ENCODE data around the gene ADSS2. TPM values are rescaled to one million over a fixed set of nuclear protein-coding genes. Genes with fewer than 3 reads are reported as not detected.

ADSS2 gene
- total RNA-seq, 1 donor from 2014 or later, result 53.9 TPM

DNA sequence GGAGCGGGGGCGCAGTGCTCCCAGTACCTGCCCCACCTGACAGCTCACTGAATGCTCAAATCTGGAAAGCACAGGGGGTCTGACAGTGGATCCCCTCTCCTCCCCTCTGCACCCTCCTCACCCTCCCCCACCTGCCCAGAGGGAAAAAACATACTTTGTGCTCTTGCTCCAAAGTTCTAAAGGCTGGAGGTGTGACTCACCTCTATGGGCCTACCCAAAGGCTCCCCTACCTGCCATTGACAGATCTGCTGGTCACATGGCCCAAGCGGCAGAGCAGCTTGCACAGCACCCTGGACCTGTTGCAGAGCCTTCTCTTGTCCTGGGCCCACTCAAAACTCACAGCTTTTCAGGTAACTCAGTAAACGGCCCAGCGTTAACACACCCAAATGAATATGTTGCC, 55.7 kb downstream of the ADSS2 start:
- H3K4me2 ChIP-seq (ENCODE audit: low read length), result no peak overlapping the region
- no peak for FAIRE-seq
- peaks cover 6% of the 10 kb centered on the region for H3K36me3 Mint-ChIP-seq (ENCODE audit: low read depth, unreplicated experiment)

DNA sequence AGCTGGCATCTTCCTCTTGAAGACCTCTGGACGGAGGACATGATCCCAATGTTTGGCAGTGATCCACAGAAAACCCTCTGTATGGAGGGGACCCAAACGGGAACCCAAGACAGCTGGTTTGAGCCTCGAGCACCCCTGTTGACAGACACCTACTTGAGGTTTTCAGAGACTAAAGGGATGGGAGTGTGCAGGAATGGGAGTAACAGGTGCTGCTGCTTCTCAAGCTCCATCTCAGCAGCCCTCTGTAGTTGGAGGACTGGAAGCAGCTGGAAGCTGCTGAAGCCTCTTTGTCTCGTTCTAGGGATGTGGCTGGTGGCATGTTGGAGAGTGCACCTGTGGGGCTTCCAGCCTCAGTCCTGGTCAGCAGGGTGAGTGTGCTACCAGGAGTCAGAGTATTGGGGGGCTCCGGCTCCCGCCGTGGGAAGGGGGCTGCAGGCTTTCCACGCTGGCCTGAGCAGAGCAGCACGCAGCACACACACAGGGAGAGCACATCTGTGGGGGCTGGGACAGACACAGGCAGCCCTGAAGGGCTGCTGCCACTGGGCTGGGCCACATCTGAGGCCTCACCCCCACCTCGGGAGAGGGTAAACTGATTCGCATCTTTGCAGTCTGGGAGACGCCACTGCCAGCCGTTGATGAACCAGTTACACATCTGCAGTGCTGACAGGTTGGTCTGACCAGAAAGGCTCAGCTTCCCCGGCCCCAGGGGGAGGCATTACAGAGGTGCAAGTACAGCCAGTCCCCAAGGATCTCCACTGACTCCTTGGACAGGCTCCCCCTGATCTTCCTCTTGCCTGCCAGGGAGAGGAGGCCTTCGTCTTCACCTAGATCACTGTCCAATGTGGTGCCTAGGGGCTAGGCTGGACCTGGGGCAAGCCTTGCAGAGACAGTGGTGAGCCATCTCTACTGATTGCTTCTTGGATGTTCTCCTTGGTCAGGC, 56.6 kb downstream of the ADSS2 start:
- H3K9ac ChIP-seq (ENCODE audit: low read length), result no peak overlapping the region
- H3K4me2 ChIP-seq (ENCODE audit: low read length), result no peak overlapping the region
- no peaks in the 10 kb centered on the region for H3K27me3 ChIP-seq (ENCODE audit: insufficient read depth, low read length)
- FAIRE-seq (no peak), DNase-seq (ENCODE audit: low read depth) (no peak)
- no peaks in the 10 kb centered on the region for H3K79me2 ChIP-seq (ENCODE audit: insufficient read depth, low read length)
- H3K36me3 ChIP-seq (ENCODE audit: insufficient read depth, low read length), result no peaks in the 10 kb centered on the region
- no peak overlapping the region for H3K4me3 Mint-ChIP-seq (ENCODE audit: unreplicated experiment)
- no peak overlapping the region for H2AFZ ChIP-seq (ENCODE audit: low read depth, low read length)
- H3K4me1 ChIP-seq (ENCODE audit: insufficient read depth, low read length), result no peaks in the 10 kb centered on the region
- no peaks in the 10 kb centered on the region for H3K27me3 Mint-ChIP-seq (ENCODE audit: low read depth, unreplicated experiment)
- peaks cover 3% of the 10 kb centered on the region for H3K36me3 Mint-ChIP-seq (ENCODE audit: low read depth, unreplicated experiment)
- H3K9me3 ChIP-seq (ENCODE audit: insufficient read depth, low read depth, low read length), result no peaks in the 10 kb centered on the region
- H4K20me1 ChIP-seq (ENCODE audit: insufficient read depth, low read length), result no peaks in the 10 kb centered on the region
- H3K4me3 ChIP-seq (ENCODE audit: insufficient read depth, low read depth, low read length), result no peak overlapping the region
- no peak overlapping the region for H3K27ac Mint-ChIP-seq (ENCODE audit: unreplicated experiment)
- H3K9me3 Mint-ChIP-seq (ENCODE audit: unreplicated experiment), result no peaks in the 10 kb centered on the region
- peaks cover 4% of the 10 kb centered on the region for H3K4me1 Mint-ChIP-seq (ENCODE audit: low read depth, unreplicated experiment)
- H3K27ac ChIP-seq (ENCODE audit: low read depth, low read length), result no peak overlapping the region
- TF ChIP-seq, protein P1, sequence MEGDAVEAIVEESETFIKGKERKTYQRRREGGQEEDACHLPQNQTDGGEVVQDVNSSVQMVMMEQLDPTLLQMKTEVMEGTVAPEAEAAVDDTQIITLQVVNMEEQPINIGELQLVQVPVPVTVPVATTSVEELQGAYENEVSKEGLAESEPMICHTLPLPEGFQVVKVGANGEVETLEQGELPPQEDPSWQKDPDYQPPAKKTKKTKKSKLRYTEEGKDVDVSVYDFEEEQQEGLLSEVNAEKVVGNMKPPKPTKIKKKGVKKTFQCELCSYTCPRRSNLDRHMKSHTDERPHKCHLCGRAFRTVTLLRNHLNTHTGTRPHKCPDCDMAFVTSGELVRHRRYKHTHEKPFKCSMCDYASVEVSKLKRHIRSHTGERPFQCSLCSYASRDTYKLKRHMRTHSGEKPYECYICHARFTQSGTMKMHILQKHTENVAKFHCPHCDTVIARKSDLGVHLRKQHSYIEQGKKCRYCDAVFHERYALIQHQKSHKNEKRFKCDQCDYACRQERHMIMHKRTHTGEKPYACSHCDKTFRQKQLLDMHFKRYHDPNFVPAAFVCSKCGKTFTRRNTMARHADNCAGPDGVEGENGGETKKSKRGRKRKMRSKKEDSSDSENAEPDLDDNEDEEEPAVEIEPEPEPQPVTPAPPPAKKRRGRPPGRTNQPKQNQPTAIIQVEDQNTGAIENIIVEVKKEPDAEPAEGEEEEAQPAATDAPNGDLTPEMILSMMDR (IDR thresholded peaks at IDR 0.05; ENCODE audit: insufficient read depth, low read depth, low read length), result no peak
- no peak for TF ChIP-seq EZH2 (IDR thresholded peaks at IDR 0.05; ENCODE audit: insufficient read depth, low read length)

More for the DNA sequence above, 55.7 kb downstream of the ADSS2 start:
- no peak for DNase-seq (ENCODE audit: low read depth)
- no peak overlapping the region for H3K27ac ChIP-seq (ENCODE audit: low read depth, low read length)
- no peak overlapping the region for H3K4me3 ChIP-seq (ENCODE audit: insufficient read depth, low read depth, low read length)
- H3K4me1 Mint-ChIP-seq (ENCODE audit: low read depth, unreplicated experiment), result peaks cover 4% of the 10 kb centered on the region
- no peaks in the 10 kb centered on the region for H3K27me3 ChIP-seq (ENCODE audit: insufficient read depth, low read length)
- no peaks in the 10 kb centered on the region for H3K4me1 ChIP-seq (ENCODE audit: insufficient read depth, low read length)
- no peaks in the 10 kb centered on the region for H4K20me1 ChIP-seq (ENCODE audit: insufficient read depth, low read length)
- TF ChIP-seq, protein P1 (IDR thresholded peaks at IDR 0.05; ENCODE audit: insufficient read depth, low read depth, low read length), result no peak
- TF ChIP-seq EZH2 (IDR thresholded peaks at IDR 0.05; ENCODE audit: insufficient read depth, low read length), result no peak
- no peaks in the 10 kb centered on the region for H3K9me3 ChIP-seq (ENCODE audit: insufficient read depth, low read depth, low read length)
- H2AFZ ChIP-seq (ENCODE audit: low read depth, low read length), result no peak overlapping the region
- H3K36me3 ChIP-seq (ENCODE audit: insufficient read depth, low read length), result no peaks in the 10 kb centered on the region
- no peak overlapping the region for H3K27ac Mint-ChIP-seq (ENCODE audit: unreplicated experiment)
- no peaks in the 10 kb centered on the region for H3K27me3 Mint-ChIP-seq (ENCODE audit: low read depth, unreplicated experiment)
- H3K9me3 Mint-ChIP-seq (ENCODE audit: unreplicated experiment), result no peaks in the 10 kb centered on the region
- no peaks in the 10 kb centered on the region for H3K79me2 ChIP-seq (ENCODE audit: insufficient read depth, low read length)
- no peak overlapping the region for H3K9ac ChIP-seq (ENCODE audit: low read length)
- no peak overlapping the region for H3K4me3 Mint-ChIP-seq (ENCODE audit: unreplicated experiment)

DNA sequence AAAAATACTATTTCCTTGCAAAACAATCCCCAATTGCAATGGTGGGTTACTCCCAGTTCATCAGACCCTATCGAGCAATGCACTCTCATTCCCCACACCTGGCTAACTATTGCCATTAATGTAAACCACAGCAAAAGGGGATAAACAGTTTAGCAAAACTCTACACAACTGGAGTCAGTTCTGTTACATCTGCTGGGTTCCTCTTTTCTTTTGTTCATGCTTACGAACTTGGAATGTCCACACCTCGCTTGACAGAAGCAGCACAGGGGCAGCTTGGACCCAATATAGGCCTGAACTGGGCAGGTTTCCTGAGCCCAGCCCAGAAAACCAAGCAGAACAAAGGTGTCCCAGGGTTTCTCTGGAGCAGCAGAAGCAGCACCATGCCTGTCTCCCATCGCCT, 57.4 kb downstream of the ADSS2 start:
- Mint-ChIP-seq H3K27ac (ENCODE audit: unreplicated experiment) (no peak overlapping the region), H3K9me3 (ENCODE audit: unreplicated experiment) (no peaks in the 10 kb centered on the region), H3K27me3 (ENCODE audit: low read depth, unreplicated experiment) (no peaks in the 10 kb centered on the region), H3K4me3 (ENCODE audit: unreplicated experiment) (no peak overlapping the region), H3K36me3 (ENCODE audit: low read depth, unreplicated experiment) (peaks cover 3% of the 10 kb centered on the region), H3K4me1 (ENCODE audit: low read depth, unreplicated experiment) (peaks cover 4% of the 10 kb centered on the region)
- no peaks in the 10 kb centered on the region for H3K9me3 ChIP-seq (ENCODE audit: insufficient read depth, low read depth, low read length)
- H3K27ac ChIP-seq (ENCODE audit: low read depth, low read length), result no peak overlapping the region
- H3K27me3 ChIP-seq (ENCODE audit: insufficient read depth, low read length), result no peaks in the 10 kb centered on the region
- no peak for FAIRE-seq
- no peak overlapping the region for H2AFZ ChIP-seq (ENCODE audit: low read depth, low read length)
- no peak overlapping the region for H3K9ac ChIP-seq (ENCODE audit: low read length)
- H3K4me3 ChIP-seq (ENCODE audit: insufficient read depth, low read depth, low read length), result no peak overlapping the region
- H3K79me2 ChIP-seq (ENCODE audit: insufficient read depth, low read length), result no peaks in the 10 kb centered on the region
- no peaks in the 10 kb centered on the region for H3K4me1 ChIP-seq (ENCODE audit: insufficient read depth, low read length)
- H3K4me2 ChIP-seq (ENCODE audit: low read length), result no peak overlapping the region
- H3K36me3 ChIP-seq (ENCODE audit: insufficient read depth, low read length), result no peaks in the 10 kb centered on the region
- TF ChIP-seq EZH2 (IDR thresholded peaks at IDR 0.05; ENCODE audit: insufficient read depth, low read length), result no peak
- TF ChIP-seq, protein P1 (IDR thresholded peaks at IDR 0.05; ENCODE audit: insufficient read depth, low read depth, low read length), result no peak
- no peak for DNase-seq (ENCODE audit: low read depth)
- no peaks in the 10 kb centered on the region for H4K20me1 ChIP-seq (ENCODE audit: insufficient read depth, low read length)

Measured in astrocyte (in vitro differentiated cells and primary cell).